ENCODE data around the gene ANKRD12.

The ANKRD12 gene

GRCh38 chr18:9287036-9287435 lies 150.5 kb downstream of the ANKRD12 start:
- no peak for DNase-seq (ENCODE audit: low read depth in 2 of 3, low spot score in 2 of 3)

GRCh38 chr18:9289698-9290097 lies 153.1 kb downstream of the ANKRD12 start:
- DNase-seq (ENCODE audit: low read depth in 2 of 3, low spot score in 2 of 3) = no peak

GRCh38 chr18:9290156-9290555 lies 153.6 kb downstream of the ANKRD12 start:
- no peak for DNase-seq (ENCODE audit: low read depth in 2 of 3, low spot score in 2 of 3)

GRCh38 chr18:9292047-9292446 lies 155.5 kb downstream of the ANKRD12 start:
- DNase-seq (ENCODE audit: low read depth in 2 of 3, low spot score in 2 of 3) = no peak

GRCh38 chr18:9293948-9294347 lies 157.4 kb downstream of the ANKRD12 start:
- no peak for DNase-seq (ENCODE audit: low read depth in 2 of 3, low spot score in 2 of 3)

GRCh38 chr18:9296233-9297006 lies 159.8 kb downstream of the ANKRD12 start:
- no peak for DNase-seq (ENCODE audit: low read depth in 2 of 3, low spot score in 2 of 3)

- DNase-seq (ENCODE audit: low read depth in 2 of 3, low spot score in 2 of 3) = no peak
These were observed 160.4 kb downstream of the ANKRD12 start for GRCh38 chr18:9297007-9297393.

GRCh38 chr18:9304388-9305070 lies 167.9 kb downstream of the ANKRD12 start:
- no peak for DNase-seq (ENCODE audit: low read depth in 2 of 3, low spot score in 2 of 3)

GRCh38 chr18:9319333-9319732 lies 182.8 kb downstream of the ANKRD12 start:
- no peak for DNase-seq (ENCODE audit: low read depth in 2 of 3, low spot score in 2 of 3)

GRCh38 chr18:9321017-9321452 lies 184.5 kb downstream of the ANKRD12 start:
- no peak for DNase-seq (ENCODE audit: low read depth in 2 of 3, low spot score in 2 of 3)

GRCh38 chr18:9321736-9322135 lies 185.2 kb downstream of the ANKRD12 start:
- no peak for DNase-seq (ENCODE audit: low read depth in 2 of 3, low spot score in 2 of 3)

GRCh38 chr18:9322744-9323143 lies 186.2 kb downstream of the ANKRD12 start:
- DNase-seq (ENCODE audit: low read depth in 2 of 3, low spot score in 2 of 3) = no peak

- no peak for DNase-seq (ENCODE audit: low read depth in 2 of 3, low spot score in 2 of 3)
These were observed 187.3 kb downstream of the ANKRD12 start for GRCh38 chr18:9323750-9324445.

- DNase-seq (ENCODE audit: low read depth in 2 of 3, low spot score in 2 of 3) = no peak
These were observed 189.1 kb downstream of the ANKRD12 start for GRCh38 chr18:9325716-9326115.

GRCh38 chr18:9328776-9329175 lies 192.2 kb downstream of the ANKRD12 start:
- no peak for DNase-seq (ENCODE audit: low read depth in 2 of 3, low spot score in 2 of 3)

GRCh38 chr18:9329471-9329870 lies 192.9 kb downstream of the ANKRD12 start:
- DNase-seq (ENCODE audit: low read depth in 2 of 3, low spot score in 2 of 3) = no peak

GRCh38 chr18:9330419-9330818 lies 193.8 kb downstream of the ANKRD12 start:
- DNase-seq (ENCODE audit: low read depth in 2 of 3, low spot score in 2 of 3) = no peak

GRCh38 chr18:9333441-9334328 lies 197.1 kb downstream of the ANKRD12 start:
- DNase-seq (ENCODE audit: low read depth in 2 of 3, low spot score in 2 of 3) = peak in 2 of 3 experiments; percentile 2

- DNase-seq (ENCODE audit: low read depth in 2 of 3, low spot score in 2 of 3) = peak; percentile 83 to 88 (median 86)
These were observed 197.9 kb downstream of the ANKRD12 start, which contains the start of gene TWSG1 for GRCh38 chr18:9334329-9334972. TWSG1 (plus strand) TSS chr18:9334773; CDS start chr18:9337230, 2,457 bp downstream.

GRCh38 chr18:9334973-9335696 lies 198.6 kb downstream of the ANKRD12 start:
- DNase-seq (ENCODE audit: low read depth in 2 of 3, low spot score in 2 of 3) = peak in 1 of 3 experiments; percentile 4

All from activated CD8-positive, alpha-beta memory T cell treated with anti-CD3 and anti-CD28 coated beads for 48 hours (primary cell).